Transverse colon (tissue), 3 donors: Measurements from ENCODE around the gene SUCO.

ENCODE experiments used
- POLR2A ChIP-seq: fragments of 450-650 bp; IDR thresholded peaks from one replicate; pipeline ENCODE4 v1.6.1; 2016; ENCODE audit warnings: antibody characterized with exemption, mild to moderate bottlenecking, moderate library complexity
- TF ChIP-seq, protein P1 (sequence below), 5 experiments: fragments of 200-600 bp in 3 of 5; fragments of 450-650 bp in 2 of 5; sonication (generic) in 3 of 5; IDR thresholded peaks; 1 replicate in 2 of 5; 2 replicates in 3 of 5; pipeline ENCODE4 v1.5.1; 2016 to 2017; ENCODE audit warnings: antibody characterized with exemption in 5 of 5, inconsistent platforms in 3 of 5, mild to moderate bottlenecking in 2 of 5, moderate library complexity in 1 of 5

DNA sequence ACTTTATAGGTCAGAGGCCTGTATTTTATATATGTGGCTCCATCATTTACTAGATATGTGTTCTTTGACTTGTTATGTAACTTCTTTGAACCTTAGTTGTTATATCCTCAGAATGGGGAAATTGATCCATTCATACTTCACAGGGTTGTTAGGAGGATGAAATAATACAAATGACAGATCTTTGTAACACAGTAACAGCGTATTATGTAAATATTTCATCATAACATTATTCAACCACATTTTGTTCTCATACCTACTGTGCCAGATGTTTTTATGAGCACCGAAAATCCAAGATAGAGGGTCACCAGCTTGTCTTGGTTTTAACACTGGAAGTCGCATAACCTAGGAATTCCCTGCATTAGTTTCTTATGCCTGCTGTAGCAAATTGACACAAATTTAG, 3.3 kb downstream of the SUCO start:
- TF ChIP-seq, protein P1, sequence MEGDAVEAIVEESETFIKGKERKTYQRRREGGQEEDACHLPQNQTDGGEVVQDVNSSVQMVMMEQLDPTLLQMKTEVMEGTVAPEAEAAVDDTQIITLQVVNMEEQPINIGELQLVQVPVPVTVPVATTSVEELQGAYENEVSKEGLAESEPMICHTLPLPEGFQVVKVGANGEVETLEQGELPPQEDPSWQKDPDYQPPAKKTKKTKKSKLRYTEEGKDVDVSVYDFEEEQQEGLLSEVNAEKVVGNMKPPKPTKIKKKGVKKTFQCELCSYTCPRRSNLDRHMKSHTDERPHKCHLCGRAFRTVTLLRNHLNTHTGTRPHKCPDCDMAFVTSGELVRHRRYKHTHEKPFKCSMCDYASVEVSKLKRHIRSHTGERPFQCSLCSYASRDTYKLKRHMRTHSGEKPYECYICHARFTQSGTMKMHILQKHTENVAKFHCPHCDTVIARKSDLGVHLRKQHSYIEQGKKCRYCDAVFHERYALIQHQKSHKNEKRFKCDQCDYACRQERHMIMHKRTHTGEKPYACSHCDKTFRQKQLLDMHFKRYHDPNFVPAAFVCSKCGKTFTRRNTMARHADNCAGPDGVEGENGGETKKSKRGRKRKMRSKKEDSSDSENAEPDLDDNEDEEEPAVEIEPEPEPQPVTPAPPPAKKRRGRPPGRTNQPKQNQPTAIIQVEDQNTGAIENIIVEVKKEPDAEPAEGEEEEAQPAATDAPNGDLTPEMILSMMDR (IDR thresholded peaks at IDR 0.05), result no peak
- TF ChIP-seq POLR2A, result no peak
